Measurements from ENCODE around the gene THBS2. TPM values are rescaled to one million over a fixed set of nuclear protein-coding genes. Genes with fewer than 3 reads are reported as not detected.
A peak's percentile ranks its signal among the peaks of the same experiment; 100 is the strongest.

Gene THBS2
- total and polyA plus RNA-seq, 11 donors: 1.9 to 51.7 (median 15.9) TPM

GRCh38 chr6:169205176-169206160 lies 48.2 kb downstream of the THBS2 start:
- intact Hi-C loops (cut with DNase I): no loop called here
- Histone ChIP-seq H3K4me3 (no peak overlapping the region), H3K27ac (peak overlapping the region in 2 of 12 donors; percentile 13 to 14), H3K4me1 (peaks cover 0 to 5% (median 0%) of the 10 kb centered on the region in 12 donors), H3K27me3 (no peaks in the 10 kb centered on the region), H3K9me3 (peaks cover 0 to 23% (median 6%) of the 10 kb centered on the region in 12 donors), H3K36me3 (no peaks in the 10 kb centered on the region)
- ATAC-seq: peak in 3 of 4 donors; percentile 24 to 81 (median 76)
- WGBS, 4 donors: 56 to 82% (median 64%) methylated on average over 4 to 6 of the region's 6 CpGs
- TF ChIP-seq POLR2A (IDR thresholded peaks at IDR 0.05) (no peak), CTCF (IDR thresholded peaks at IDR 0.05) (no peak)
- peak in 1 of 5 donors; percentile 38 for DNase-seq

DNA sequence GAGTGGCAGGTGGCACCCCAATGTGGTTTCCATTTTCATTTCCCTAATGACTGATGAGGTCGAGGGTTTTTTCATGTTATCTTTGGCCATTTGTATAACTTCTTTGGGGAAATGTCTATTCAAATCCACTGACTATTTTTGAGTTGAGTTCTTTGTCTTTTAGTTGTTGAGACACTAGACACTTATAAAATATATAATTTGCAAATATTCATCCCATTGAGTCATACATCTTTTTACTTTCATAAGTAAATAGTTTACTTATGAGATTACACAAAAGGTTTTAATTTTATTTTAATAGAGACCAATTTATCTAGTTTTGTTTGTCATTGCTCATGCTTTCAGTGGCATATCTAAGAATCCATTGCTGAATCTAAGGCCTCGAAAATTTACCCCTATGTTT lies 49.5 kb downstream of the THBS2 start:
- intact Hi-C loops (cut with DNase I): no loop called here
- no peak overlapping the region for H3K27ac ChIP-seq
- no peak for TF ChIP-seq CTCF (IDR thresholded peaks at IDR 0.05)
- no peak for TF ChIP-seq POLR2A (IDR thresholded peaks at IDR 0.05)
- peaks cover 0 to 23% (median 6%) of the 10 kb centered on the region in 12 donors for H3K9me3 ChIP-seq
- 55 to 63% (median 57%) methylated on average over 2 of the region's 2 CpGs for WGBS, 4 donors
- H3K27me3 ChIP-seq: no peaks in the 10 kb centered on the region
- ATAC-seq (no peak), DNase-seq (no peak)
- no peak overlapping the region for H3K4me3 ChIP-seq
- no peaks in the 10 kb centered on the region for H3K36me3 ChIP-seq
- H3K4me1 ChIP-seq: peaks cover 0 to 5% (median 0%) of the 10 kb centered on the region in 12 donors

GRCh38 chr6:169201985-169202384 lies 51.7 kb downstream of the THBS2 start:
- no peak for ATAC-seq
- Histone ChIP-seq H3K27me3 (no peaks in the 10 kb centered on the region), H3K27ac (no peak overlapping the region), H3K36me3 (no peaks in the 10 kb centered on the region), H3K4me1 (peaks cover 0 to 5% (median 0%) of the 10 kb centered on the region in 12 donors), H3K9me3 (peaks cover 0 to 9% (median 0%) of the 10 kb centered on the region in 12 donors), H3K4me3 (no peak overlapping the region)
- WGBS, 4 donors: 84 to 95% (median 91%) methylated on average over 12 of the region's 12 CpGs
- intact Hi-C loops (cut with DNase I): no loop called here
- no peak for DNase-seq
- TF ChIP-seq POLR2A (IDR thresholded peaks at IDR 0.05): no peak
- no peak for TF ChIP-seq CTCF (IDR thresholded peaks at IDR 0.05)

- ATAC-seq: no peak
- H3K4me1 ChIP-seq: peaks cover 0 to 5% (median 0%) of the 10 kb centered on the region in 12 donors
- H3K27ac ChIP-seq: no peak overlapping the region
- intact Hi-C loops (cut with DNase I): no loop called here
- no peaks in the 10 kb centered on the region for H3K36me3 ChIP-seq
- WGBS, 4 donors: 66 to 86% (median 77%) methylated on average over 10 to 11 of the region's 11 CpGs
- TF ChIP-seq CTCF (IDR thresholded peaks at IDR 0.05) (no peak), POLR2A (IDR thresholded peaks at IDR 0.05) (no peak)
- H3K4me3 ChIP-seq: no peak overlapping the region
- no peaks in the 10 kb centered on the region for H3K27me3 ChIP-seq
- DNase-seq: no peak
- peaks cover 0 to 3% (median 0%) of the 10 kb centered on the region in 12 donors for H3K9me3 ChIP-seq
Measured at GRCh38 chr6:169200893-169201514, 52.6 kb downstream of the THBS2 start.
